Natural killer cell (primary cell): ENCODE results near the gene GULP1. TPM values are rescaled to one million over a fixed set of nuclear protein-coding genes. Genes with fewer than 3 reads are reported as not detected.

Experiments used
- ATAC-seq, 3 donors: fragments of 150-1000 bp in 2 of 3; fragments of 200-7000 bp in 1 of 3; cut with Tn5 transposase; 1 replicate in 1 of 3; 2 replicates in 2 of 3; pipeline ENCODE4 v1.10.0; 2021; ENCODE audit warnings: mild to moderate bottlenecking in 2 of 3, moderate library complexity in 2 of 3
- DNase-seq, 2 donors: peaks; one replicate each; pipeline versions ENCODE4 v3.0.0 to v3.0.0-alpha.2; 2013 to 2021; ENCODE audit warnings: mixed read lengths in 1 of 2
- H3K27ac ChIP-seq: one replicate; pipeline ENCODE4 v1.5.1; 2013; ENCODE audit warnings: mild to moderate bottlenecking, low read length
- H3K27me3 ChIP-seq: one replicate; pipeline ENCODE4 v1.6.1; 2013; ENCODE audit warnings: low read length; ENCODE audit not compliant: control insufficient read depth, insufficient read depth
- H3K36me3 ChIP-seq: one replicate; pipeline ENCODE4 v1.6.1; 2013; ENCODE audit warnings: low read length; ENCODE audit not compliant: control insufficient read depth, insufficient read depth
- H3K4me1 ChIP-seq: one replicate; pipeline ENCODE4 v1.6.1; 2013; ENCODE audit warnings: low read length; ENCODE audit not compliant: control insufficient read depth, insufficient read depth
- H3K4me3 ChIP-seq: one replicate; pipeline ENCODE4 v1.5.1; 2013; ENCODE audit warnings: low read length
- H3K9me3 ChIP-seq: one replicate; pipeline ENCODE4 v1.6.1; 2013; ENCODE audit warnings: low read length; ENCODE audit not compliant: control insufficient read depth, insufficient read depth
- H3K27ac Mint-ChIP-seq, 2 donors: one replicate each; pipeline ENCODE4 v1.8.0; 2022; ENCODE audit warnings: mild to moderate bottlenecking in 2 of 2, mixed read lengths in 2 of 2, moderate library complexity in 1 of 2
- H3K27me3 Mint-ChIP-seq, 2 donors: one replicate each; pipeline ENCODE4 v1.8.0; 2022; ENCODE audit warnings: low read depth in 2 of 2, mixed read lengths in 2 of 2
- H3K36me3 Mint-ChIP-seq: one replicate; pipeline ENCODE4 v1.8.0; 2022; ENCODE audit warnings: mixed read lengths
- H3K4me1 Mint-ChIP-seq, 2 donors: one replicate each; pipeline ENCODE4 v1.8.0; 2022; ENCODE audit warnings: mixed read lengths in 2 of 2
- H3K4me3 Mint-ChIP-seq: one replicate; pipeline ENCODE4 v1.8.0; 2022; ENCODE audit warnings: mild to moderate bottlenecking, moderate library complexity, mixed read lengths
- H3K9me3 Mint-ChIP-seq, 2 donors: one replicate each; pipeline ENCODE4 v1.8.0; 2022; ENCODE audit warnings: mixed read lengths in 2 of 2
- CTCF ChIP-seq: fragments of 200-600 bp; IDR thresholded peaks from one replicate; pipeline ENCODE4 v1.8.0; 2022; ENCODE audit warnings: antibody characterized with exemption
- WGBS: methylation state at CpG from one replicate; pipeline ENCODE4 v1.1.7; 2013; ENCODE audit warnings: missing lambda C conversion rate; ENCODE audit not compliant: insufficient coverage; 5-methylcytosine and 5-hydroxymethylcytosine counted together
- intact Hi-C: fragments of 100-400 bp; cut with micrococcal nuclease; formaldehyde crosslinking; loops from one replicate; pipeline ENCODE4 v1.14.2; 2022
- total RNA-seq, 4 donors: library from RNA; stranded (reverse); fragments of 120-200 nt in 1 of 4; gene quantifications; one replicate each; pipeline versions ENCODE4 v1.2.3 to v1.2.4, GENCODE V29; 2013 to 2022

Gene GULP1
- total RNA-seq, 3 donors from 2014 or later (not counting 1 experiment from before 2014, with no cell fraction given) = not detected

- Mint-ChIP-seq H3K36me3 (no peaks in the 10 kb centered on the region), H3K4me3 (no peak overlapping the region), H3K27me3 (no peaks in the 10 kb centered on the region), H3K27ac (no peak overlapping the region), H3K4me1 (no peaks in the 10 kb centered on the region), H3K9me3 (peaks cover 9 to 13% of the 10 kb centered on the region in 2 donors)
- TF ChIP-seq CTCF = no peak
- WGBS = 100% methylated on average over 1 of the region's 4 CpGs
- no peaks in the 10 kb centered on the region for H3K27me3 ChIP-seq
- no peaks in the 10 kb centered on the region for H3K4me1 ChIP-seq
- intact Hi-C loops = no loop called here
- DNase-seq = no peak
- H3K9me3 ChIP-seq = no peaks in the 10 kb centered on the region
- no peak overlapping the region for H3K4me3 ChIP-seq
- no peaks in the 10 kb centered on the region for H3K36me3 ChIP-seq
- no peak overlapping the region for H3K27ac ChIP-seq
- ATAC-seq = no peak
Observed at GRCh38 chr2:188492751-188493150, 201.1 kb downstream of the GULP1 start.

- no peak for TF ChIP-seq CTCF
- intact Hi-C loops = no loop called here
- H3K4me3 ChIP-seq = no peak overlapping the region
Observed at GRCh38 chr2:188494906-188495305, 203.2 kb downstream of the GULP1 start.

GRCh38 chr2:188495969-188496431 is 204.3 kb downstream of the GULP1 start:
- H3K9me3 Mint-ChIP-seq = peaks cover 9 to 11% of the 10 kb centered on the region in 2 donors
- H3K4me1 ChIP-seq = no peaks in the 10 kb centered on the region
- no peak overlapping the region for H3K27ac ChIP-seq
- no peak overlapping the region for H3K4me3 Mint-ChIP-seq
- no peak overlapping the region for H3K27ac Mint-ChIP-seq
- DNase-seq (no peak), ATAC-seq (no peak)
- no peaks in the 10 kb centered on the region for H3K9me3 ChIP-seq
- H3K4me3 ChIP-seq = no peak overlapping the region
- no peaks in the 10 kb centered on the region for H3K36me3 ChIP-seq
- TF ChIP-seq CTCF = no peak
- intact Hi-C loops = no loop called here
- H3K27me3 ChIP-seq = no peaks in the 10 kb centered on the region
- H3K4me1 Mint-ChIP-seq = no peaks in the 10 kb centered on the region
- 88% methylated on average over 2 of the region's 2 CpGs for WGBS
- no peaks in the 10 kb centered on the region for H3K36me3 Mint-ChIP-seq
- H3K27me3 Mint-ChIP-seq = no peaks in the 10 kb centered on the region

More at GRCh38 chr2:188494906-188495305, 203.2 kb downstream of the GULP1 start:
- no peaks in the 10 kb centered on the region for H3K27me3 Mint-ChIP-seq
- H3K4me3 Mint-ChIP-seq = no peak overlapping the region
- Histone ChIP-seq H3K27ac (no peak overlapping the region), H3K36me3 (no peaks in the 10 kb centered on the region), H3K4me1 (no peaks in the 10 kb centered on the region), H3K27me3 (no peaks in the 10 kb centered on the region), H3K9me3 (no peaks in the 10 kb centered on the region)
- no peak for ATAC-seq
- no peak for DNase-seq
- no peaks in the 10 kb centered on the region for H3K36me3 Mint-ChIP-seq
- H3K9me3 Mint-ChIP-seq = peaks cover 9 to 11% of the 10 kb centered on the region in 2 donors
- no peak overlapping the region for H3K27ac Mint-ChIP-seq
- H3K4me1 Mint-ChIP-seq = no peaks in the 10 kb centered on the region

GRCh38 chr2:188497726-188498125 is 206.1 kb downstream of the GULP1 start:
- TF ChIP-seq CTCF = no peak
- Histone ChIP-seq H3K4me1 (no peaks in the 10 kb centered on the region), H3K27ac (no peak overlapping the region), H3K36me3 (no peaks in the 10 kb centered on the region), H3K9me3 (no peaks in the 10 kb centered on the region), H3K27me3 (no peaks in the 10 kb centered on the region), H3K4me3 (no peak overlapping the region)
- ATAC-seq (no peak), DNase-seq (no peak)
- no peak overlapping the region for H3K4me3 Mint-ChIP-seq
- H3K27me3 Mint-ChIP-seq = no peaks in the 10 kb centered on the region
- H3K36me3 Mint-ChIP-seq = no peaks in the 10 kb centered on the region
- H3K27ac Mint-ChIP-seq = no peak overlapping the region
- no peaks in the 10 kb centered on the region for H3K4me1 Mint-ChIP-seq
- H3K9me3 Mint-ChIP-seq = peaks cover 12 to 13% of the 10 kb centered on the region in 2 donors
- whole genome bisulfite sequencing = no CpG with 5 or more reads among the region's 1 CpG
- intact Hi-C loops = no loop called here
